ENCODE results near the gene TSPAN32.

Gene TSPAN32

GRCh38 chr11:2305140-2305778 is 3.4 kb downstream of the TSPAN32 start:
- peak; percentile 13 for DNase-seq

- no peak for DNase-seq
Measured at GRCh38 chr11:2305788-2306451, 4.1 kb downstream of the TSPAN32 start.

- no peak for DNase-seq
Measured at GRCh38 chr11:2306452-2306823, 4.6 kb downstream of the TSPAN32 start.

GRCh38 chr11:2306877-2307500 is 5.2 kb downstream of the TSPAN32 start:
- no peak for DNase-seq

GRCh38 chr11:2307501-2308331 is 5.9 kb downstream of the TSPAN32 start:
- DNase-seq = no peak

GRCh38 chr11:2308713-2309112 is 6.9 kb downstream of the TSPAN32 start:
- no peak for DNase-seq

- no peak for DNase-seq
Measured at GRCh38 chr11:2309251-2310072, 7.6 kb downstream of the TSPAN32 start.

- DNase-seq = no peak
Measured at GRCh38 chr11:2310073-2310785, 8.4 kb downstream of the TSPAN32 start.

GRCh38 chr11:2310786-2311352 is 9.1 kb downstream of the TSPAN32 start:
- DNase-seq = no peak

- DNase-seq = peak; percentile 2
Measured at GRCh38 chr11:2311353-2312133, 9.7 kb downstream of the TSPAN32 start.

GRCh38 chr11:2312232-2313042 is 10.6 kb downstream of the TSPAN32 start:
- DNase-seq = no peak

GRCh38 chr11:2313051-2313951 is 11.5 kb downstream of the TSPAN32 start:
- DNase-seq = no peak

- DNase-seq = no peak
Measured at GRCh38 chr11:2314136-2314524, 12.3 kb downstream of the TSPAN32 start.

- peak; percentile 1 for DNase-seq
Measured at GRCh38 chr11:2314525-2315394, 12.9 kb downstream of the TSPAN32 start.

- no peak for DNase-seq
Measured at GRCh38 chr11:2315395-2316168, 13.8 kb downstream of the TSPAN32 start.

- DNase-seq = no peak
Measured at GRCh38 chr11:2316169-2316962, 14.6 kb downstream of the TSPAN32 start.
